ENCODE results near the gene CTAGE9.
"Not testable (repeated sequence)": the region's sequence is repeated elsewhere in the genome, so short reads cannot be mapped to it uniquely, and the experiment has no call there.

Gene CTAGE9, protein sequence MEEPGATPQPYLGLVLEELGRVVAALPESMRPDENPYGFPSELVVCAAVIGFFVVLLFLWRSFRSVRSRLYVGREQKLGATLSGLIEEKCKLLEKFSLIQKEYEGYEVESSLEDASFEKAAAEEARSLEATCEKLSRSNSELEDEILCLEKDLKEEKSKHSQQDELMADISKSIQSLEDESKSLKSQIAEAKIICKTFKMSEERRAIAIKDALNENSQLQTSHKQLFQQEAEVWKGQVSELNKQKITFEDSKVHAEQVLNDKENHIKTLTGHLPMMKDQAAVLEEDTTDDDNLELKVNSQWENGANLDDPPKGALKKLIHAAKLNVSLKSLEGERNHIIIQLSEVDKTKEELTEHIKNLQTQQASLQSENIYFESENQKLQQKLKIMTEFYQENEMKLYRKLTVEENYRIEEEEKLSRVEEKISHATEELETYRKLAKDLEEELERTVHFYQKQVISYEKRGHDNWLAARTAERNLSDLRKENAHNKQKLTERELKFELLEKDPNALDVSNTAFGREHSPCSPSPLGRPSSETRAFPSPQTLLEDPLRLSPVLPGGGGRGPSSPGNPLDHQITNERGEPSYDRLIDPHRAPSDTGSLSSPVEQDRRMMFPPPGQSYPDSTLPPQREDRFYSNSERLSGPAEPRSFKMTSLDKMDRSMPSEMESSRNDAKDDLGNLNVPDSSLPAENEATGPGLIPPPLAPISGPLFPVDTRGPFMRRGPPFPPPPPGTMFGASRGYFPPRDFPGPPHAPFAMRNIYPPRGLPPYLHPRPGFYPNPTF

DNA sequence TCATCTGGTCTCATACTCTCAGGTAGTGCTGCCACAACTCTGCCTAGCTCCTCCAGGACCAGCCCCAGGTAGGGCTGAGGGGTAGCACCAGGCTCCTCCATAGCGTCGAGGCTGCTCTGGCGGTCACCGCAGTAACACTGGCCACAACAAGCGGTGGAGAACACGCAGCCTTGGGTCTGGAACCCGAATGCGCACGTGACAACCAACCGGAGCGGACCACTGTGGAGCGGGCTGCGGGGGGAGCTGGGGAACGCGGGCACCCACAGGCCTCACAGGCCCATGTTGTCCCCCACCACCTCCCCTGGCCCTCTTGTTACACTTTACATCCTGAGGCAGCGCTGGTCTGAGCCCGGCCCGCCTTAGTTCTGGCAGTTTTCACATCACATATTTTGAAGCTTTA, at the start of gene CTAGE9:
CTAGE9 (minus strand) TSS at position 101 of the 400 bp plus-strand sequence; CDS start at position 101, 0 bp downstream.
- not testable (repeated sequence) for DNase-seq

DNA sequence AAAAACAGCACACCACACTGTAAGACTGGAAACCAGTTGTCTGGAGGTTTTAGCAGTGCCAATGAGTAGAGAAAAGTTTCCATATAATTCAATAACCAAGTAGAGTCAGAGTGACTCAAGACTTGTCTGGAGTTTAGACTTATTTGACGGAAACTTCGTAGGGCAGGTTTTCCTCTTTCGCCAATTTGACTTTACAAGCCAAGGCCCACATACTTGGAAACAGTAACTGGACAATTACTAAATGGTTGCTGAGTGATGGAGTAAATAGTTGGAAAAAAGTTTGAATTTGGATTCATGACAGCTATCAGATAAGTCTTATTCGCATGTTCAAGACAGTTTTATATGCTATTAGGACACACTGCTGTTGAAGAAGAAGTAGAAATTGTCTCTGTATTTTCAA, 48.1 kb upstream of the CTAGE9 start:
- DNase-seq, result no peak

DNA sequence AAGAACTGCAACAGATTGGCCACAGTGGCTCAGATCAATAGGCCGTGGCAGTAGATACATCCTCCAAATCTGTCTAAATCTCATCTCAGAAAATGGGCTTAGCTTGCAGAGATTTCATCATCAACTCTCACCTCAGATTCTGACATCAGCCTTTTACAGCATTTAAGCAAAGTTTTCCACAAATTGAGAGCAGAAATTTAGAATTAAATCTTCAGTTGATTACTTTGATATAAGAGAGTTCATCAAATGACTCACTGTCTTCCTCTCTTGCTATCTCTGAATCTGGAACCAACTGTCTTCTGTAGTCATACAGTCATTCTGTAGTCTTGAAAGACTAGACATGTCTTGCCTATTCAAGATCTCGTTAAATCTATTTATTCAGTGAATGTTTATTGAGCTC, 45.2 kb upstream of the CTAGE9 start:
- no peak for DNase-seq

DNA sequence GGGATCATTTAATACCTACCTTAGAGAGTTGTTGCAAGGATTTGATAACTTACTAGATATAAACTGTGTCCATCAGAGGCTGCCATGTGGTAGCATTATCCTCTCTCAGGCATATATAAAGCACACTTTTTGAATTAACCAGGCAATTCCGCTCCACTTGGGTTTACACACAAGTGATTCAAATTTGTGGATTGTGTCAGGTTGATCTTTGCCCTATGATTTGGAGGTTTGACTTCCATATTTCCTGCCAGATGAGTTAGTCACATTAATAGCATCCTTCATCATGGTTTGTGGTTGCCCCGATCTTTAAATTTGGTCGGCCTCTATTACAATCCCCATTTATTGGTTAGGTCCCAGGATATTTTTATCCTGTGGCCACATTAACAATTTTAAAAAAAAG, 44.8 kb upstream of the CTAGE9 start:
- DNase-seq, result no peak

DNA sequence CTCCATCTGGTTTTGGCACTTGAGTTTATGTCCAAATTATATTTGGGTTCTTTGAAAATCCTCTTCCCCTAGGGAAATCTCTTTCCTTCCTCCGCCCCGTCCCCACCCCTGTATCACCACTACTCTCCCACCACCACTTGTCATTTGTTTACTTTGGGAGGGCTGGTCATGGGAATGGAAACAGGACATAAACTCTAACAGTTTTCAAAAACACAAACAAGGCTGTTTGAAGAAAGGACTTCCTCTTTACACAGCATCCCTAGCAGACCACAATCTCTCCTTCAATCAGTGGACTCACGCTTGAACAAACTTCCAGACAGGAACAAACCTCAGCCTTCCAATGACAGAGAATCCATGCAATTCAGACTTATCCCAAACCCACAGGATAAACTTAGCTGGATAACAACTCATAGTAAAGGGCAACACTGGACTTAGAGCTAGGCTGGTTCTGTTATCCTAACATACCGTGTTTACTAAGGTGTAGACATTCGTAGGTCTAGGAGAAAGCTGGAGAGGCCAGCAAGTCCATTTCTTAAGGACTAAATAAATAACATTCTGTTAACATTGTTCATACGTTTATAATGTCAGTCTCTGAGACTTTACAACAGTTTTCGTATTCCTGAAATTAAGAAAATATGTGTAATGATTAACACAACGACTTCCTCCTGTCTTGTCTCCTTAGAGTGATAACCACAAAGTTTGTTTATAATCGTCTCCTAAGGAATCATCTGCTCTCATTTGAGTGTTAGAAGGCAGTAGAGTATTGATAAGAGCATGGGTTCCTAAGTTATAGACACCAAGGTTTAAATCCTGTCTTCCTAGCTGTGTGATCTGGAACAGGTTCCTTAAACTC, 44.1 kb upstream of the CTAGE9 start:
- DNase-seq, result no peak

DNA sequence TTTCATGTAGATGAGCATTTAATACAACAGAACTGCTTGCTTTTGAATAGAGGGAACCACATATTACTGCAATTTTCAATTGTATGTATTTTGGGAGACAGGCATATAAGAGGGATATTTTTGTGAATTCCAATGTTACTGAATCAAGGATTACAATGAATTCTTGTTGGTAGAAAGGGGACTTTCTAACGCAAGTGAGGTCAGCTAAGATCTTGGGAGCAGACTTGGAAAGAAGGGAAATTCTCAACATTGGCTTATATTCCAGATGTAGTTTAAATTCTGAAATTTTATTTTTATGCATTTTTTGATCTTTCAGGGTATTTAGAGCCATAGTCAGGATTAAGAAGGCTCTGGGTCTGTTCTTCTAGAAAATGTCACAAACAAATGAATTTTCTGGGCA, 43.3 kb upstream of the CTAGE9 start:
- DNase-seq, result no peak

DNA sequence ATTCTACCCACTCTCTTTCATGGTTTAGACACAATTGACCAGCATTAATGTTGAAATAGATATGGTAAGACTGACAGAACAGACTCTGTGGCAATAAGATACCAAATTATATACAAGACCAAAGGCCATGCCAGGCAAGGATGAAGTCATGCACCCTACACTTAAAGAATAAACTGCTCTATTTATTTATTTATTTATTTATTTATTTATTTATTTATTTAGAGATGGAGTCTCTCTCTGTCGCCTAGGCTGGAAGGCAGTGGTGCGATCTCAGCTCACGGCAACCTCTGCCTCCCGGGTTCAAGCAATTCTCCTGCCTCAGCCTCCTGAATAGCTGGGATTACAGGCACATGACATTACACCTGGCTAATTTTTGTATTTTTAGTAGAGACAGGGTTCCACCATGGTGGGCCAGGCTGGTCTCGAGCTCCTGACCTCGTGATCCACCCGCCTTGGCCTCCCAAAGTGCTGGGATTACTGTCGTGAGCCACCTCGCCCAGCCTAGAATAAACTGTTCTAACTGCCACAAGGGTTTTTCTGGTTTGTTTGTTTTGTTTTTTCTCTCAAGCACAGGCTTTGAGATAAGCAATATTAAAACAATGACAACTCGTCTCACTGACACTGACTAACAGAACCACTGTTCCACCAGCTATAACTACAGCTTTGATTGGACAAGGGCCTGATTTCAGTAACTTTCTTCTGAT, 40.3 kb upstream of the CTAGE9 start:
- DNase-seq, result not testable (repeated sequence)

DNA sequence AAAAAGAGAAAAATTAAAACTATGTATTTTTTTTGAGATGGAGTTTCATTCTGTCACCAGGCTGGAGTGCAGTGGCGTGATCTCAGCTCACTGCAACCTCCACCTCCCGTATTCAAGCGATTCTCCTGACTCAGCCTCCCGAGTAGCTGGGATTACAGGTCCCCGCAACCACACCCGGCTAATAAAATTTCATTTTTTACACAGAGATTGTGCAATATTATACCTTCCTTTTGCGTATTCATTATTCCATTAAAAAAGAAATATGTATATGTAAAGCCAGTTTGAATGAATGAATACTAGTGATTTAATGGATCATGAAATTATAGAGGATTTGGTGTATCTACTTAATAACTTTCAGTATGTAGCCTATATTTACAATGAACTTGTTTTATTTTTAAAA, 38.2 kb upstream of the CTAGE9 start:
- DNase-seq, result no peak

DNA sequence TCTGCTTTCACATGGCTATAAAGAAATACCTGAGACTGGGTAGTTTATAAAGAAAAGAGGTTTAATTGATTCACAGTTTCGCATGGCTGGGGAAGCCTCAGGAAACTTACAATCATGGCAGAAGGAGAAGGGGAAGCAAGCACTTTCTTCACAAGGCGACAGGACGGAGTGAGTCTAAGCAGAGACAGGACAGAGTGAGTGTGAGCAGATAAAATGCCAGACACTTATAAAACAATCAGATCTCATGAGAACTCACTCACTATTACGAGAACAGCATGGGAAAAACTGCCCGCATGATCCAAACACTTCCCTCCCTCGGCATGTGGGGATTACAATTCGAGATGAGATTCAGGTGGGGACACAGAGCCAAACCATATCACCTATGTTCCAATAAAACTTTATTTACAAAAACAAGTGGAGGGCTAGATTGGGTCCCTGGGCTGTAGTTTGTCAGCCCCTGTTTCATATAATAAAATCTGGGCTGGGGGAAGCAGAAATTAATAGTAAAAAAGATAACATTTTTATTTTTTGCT, 37.1 kb upstream of the CTAGE9 start:
- DNase-seq, result no peak

DNA sequence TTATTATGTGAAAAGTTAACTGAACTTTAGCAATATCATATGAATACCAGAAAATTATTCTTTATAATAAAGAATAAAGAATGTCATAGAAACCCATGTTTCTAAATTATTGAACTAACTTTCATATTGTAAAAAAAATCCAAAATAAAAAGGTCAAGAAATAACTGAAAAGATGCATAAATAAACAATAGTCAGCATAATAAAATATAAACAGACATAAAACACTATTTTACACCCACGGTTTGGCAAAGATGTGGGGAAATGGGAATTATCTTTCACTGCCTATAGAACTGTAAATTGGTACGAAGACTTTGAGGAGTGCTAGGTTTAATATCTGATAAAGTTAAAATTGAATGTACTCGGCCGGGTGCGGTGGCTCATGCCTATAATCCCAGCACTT, 34.7 kb upstream of the CTAGE9 start:
- DNase-seq, result no peak

DNA sequence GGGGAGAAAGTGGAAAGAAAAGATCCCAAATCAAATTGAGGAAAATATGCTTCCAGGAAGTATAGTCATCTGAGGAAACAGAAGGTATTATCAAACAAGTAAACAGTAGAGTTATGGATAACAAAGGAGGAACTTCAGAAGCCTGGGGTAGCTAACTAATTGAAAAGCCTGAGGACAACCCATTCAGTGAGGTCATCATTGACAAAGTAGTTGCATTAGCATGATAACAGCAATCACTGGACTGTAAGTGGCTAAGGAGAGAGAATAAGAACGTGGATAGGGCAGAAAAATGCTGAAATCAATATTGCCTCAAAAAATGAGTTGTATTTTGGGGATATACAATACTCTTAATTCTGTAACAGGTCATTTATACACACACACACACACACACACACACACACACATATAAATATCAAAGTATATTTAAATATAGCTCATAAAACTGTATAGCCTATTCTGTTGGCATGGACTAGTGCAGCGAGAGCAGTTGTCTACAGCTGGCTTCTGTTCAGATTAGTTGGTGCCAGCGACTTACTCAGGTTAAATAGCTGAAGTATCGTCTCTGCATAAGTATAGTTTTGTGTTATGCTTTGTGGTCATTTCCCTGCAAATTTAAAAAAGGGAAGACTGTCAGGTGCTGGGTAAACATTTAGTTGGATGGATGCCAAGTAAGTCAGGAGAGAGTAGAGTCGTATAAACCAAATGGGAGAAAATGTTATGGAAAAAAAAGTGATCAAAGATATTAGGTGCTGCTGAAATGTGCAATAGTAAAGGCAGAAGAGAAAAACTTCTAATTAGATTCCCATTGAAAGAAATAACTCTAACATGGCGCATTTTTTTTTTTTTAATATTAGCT, 33.8 kb upstream of the CTAGE9 start:
- DNase-seq, result no peak

DNA sequence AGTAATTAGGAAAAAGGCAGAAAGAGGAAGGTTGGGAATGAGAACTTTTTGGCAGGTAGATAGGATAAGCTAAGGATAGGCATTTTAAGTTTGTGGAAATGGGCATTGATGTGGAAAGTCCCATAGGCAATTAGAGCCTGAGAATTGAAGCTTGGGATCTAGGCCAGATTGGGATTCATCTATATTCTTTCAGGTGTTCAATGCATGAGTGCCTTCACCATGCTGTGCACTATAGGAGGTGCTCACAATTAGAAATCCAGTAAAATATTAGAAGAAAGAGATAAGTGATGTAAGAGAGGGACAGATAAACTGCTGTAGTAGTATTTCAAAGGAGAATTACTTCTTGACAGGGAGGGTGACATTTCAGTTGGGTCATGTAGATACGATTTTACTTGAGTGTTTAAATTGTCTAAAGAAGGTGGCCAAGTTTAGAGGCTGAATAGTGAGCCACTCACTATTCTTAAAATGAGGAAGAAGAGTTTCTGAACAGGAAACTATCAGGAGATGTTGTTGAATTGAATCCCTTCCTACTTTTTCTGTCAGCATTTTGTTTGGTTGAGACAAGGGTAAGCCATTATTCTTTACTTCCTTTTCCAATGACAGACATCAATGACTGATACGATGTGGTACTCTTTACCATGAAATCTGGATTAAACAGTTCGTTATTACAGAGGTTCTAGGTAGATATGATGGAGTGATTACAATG, 31.0 kb upstream of the CTAGE9 start:
- DNase-seq, result no peak

DNA sequence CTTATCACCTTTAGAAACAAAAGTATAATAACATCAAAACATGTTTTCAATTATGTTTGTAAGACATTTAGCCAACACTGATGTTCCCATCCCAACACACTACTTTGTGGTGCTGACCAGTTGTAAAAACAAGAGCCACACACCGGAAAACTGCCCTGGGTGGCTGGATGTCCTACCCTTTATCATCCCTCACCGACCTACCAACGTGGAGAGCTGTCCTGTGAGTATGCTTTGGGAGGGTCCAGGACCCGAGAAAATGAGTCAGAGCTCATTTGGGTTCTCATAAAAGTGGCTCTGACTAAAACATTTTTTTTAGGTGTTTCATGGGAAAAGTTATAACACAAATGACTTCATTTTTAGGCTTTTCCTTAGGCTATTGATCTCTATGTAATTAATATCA, 29.3 kb upstream of the CTAGE9 start:
- no peak for DNase-seq

DNA sequence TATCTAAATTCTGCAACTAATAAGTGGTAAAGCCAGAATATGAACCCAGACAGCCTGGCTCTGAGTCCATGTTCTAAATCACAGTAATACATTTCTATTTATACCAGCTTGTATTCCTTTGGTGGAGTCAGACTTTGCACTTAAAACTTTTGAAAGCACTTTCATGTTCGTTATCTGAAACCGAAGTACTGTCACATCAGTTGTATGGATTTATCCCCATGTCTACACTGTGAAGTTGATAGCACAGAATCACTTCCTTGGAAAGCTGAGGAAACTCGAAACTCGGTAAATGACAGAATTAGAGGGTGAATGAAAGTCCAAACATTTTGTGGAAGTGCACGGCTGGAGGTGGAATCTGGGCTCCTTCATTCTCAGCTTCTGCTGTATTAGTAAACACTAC, 28.3 kb upstream of the CTAGE9 start:
- no peak for DNase-seq

DNA sequence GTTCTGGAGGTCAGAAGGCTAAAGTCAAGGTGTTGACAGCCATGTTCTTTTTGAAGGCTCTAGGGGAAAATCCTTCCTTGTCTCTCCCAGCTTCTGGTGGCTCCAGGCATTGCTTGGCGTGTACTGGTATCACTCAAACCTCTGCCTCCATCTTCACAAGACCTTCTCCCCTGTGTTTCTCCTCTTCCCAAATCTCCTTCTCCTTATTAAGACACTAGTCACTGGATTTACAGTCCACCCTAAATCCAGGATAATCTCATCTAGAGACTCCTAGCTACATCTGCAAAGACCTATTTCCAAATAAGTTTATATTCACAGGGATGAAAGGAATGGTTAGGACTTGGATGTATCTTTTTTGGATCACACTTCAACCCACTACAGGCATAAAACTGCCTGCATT, 26.0 kb upstream of the CTAGE9 start:
- no peak for DNase-seq

DNA sequence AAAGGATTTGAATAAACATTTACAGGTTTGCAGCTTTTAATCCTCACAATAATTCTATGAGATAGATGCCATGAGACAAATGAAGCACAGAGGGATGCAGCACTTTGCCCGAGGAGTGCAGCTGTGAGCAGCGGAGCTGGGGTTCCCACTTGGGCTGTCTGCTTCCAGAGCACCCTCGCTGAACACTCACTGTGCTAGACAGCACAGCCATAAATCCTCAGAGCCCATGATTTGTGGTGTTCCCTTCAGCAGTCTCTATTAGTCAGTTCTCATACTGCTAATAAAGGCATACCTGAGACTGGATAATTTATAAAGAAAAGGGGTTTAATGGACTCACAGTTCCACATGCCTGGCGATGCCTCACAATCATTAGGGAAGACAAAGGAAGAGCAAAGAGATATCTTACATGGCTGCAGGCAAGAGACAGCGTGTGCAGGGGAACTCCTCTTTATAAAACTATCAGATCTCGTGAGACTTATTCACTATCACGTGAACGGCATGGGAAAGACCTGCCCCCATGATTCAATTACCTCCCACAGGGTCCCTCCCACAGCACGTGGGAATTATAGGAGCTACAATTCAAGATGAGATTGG, 25.3 kb upstream of the CTAGE9 start:
- DNase-seq, result no peak

DNA sequence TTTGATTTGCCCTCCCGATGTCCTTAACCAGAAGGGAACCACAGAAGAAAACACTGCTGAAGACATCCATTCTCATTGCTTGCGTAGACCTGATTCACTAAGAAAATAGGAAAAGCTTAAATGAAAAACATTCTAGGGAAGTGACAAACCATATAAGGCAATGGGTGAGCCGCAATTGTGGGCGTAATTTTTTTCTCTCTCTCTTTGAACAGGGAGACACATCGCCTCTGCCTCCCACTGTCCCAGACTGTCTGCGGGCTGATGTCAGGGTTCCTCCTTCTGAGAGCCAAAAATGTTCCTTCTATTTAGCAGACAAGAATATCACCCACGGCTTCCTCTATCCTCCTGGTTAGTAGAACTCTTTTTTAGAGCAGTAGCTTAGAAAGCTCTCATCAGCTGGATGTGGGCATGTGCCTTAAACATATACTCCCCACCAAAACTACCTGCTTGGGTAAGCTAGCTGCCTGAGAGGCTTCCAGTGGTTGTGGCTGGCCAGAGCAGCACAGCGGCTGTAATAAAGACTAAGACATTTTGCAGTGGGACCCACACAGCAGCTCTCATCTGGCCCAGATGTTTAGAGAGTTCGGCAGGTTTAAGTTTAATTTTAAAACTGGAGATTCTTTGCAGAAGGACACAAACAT, 22.7 kb upstream of the CTAGE9 start:
- no peak for DNase-seq

DNA sequence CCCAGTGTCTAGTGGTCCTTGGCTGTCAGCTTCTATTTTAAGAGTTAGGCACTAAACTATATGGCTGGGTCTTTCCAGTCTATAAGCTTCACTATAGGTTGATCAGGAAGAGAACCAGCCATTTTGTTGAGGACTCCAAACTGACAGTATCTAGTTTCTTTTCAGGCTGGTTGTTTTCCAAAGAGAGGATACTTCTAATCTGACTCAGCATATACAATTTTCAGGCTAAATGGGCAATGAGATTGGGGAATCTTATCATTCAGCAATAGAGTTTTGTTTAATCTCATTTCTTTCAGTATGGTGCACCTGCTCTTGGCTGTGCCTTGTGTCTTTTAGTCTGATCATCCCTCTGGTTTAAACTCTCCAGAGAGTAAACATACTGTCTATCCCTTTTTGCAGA, 20.4 kb upstream of the CTAGE9 start:
- no peak for DNase-seq

DNA sequence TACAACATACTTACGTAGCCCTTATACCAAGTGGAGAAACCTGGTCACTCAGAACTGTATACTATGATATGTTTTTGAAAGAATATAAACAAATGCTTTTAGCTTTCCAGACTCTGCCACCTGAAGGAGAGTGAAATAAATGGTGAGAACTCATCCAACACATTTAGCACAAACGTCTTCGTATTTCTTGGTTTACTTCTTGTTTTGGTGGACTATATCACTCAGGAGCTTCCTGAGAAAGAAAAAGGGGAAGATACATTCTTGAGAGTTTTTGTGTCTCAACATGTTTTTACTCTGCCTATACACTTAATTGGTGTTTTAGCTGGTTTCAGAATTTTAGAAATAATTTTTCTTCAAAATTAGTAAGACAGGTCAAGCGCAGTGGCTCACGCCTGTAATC, 19.4 kb upstream of the CTAGE9 start:
- DNase-seq, result no peak

DNA sequence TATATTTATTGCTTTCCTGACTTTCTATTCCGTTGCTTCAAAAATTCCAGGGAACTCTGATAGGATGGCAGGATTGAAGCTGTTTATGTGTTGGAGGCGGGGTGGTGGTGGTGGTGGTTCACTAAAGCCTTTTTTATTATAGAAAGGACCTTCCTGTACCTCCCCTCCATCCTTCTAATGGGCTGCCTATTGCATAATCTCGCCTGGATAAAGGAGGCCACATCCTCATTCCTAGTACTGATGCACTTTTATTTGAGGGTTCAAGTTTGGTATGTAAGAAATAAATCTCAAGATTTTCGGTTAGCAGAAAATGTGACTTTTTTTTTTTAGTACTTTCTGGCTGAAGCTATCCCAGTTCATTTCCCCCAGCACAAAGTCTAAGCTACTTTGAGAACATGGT, 18.7 kb upstream of the CTAGE9 start:
- no peak for DNase-seq
